ENCODE results near the gene PDE3A. TPM values are rescaled to one million over a fixed set of nuclear protein-coding genes. Genes with fewer than 3 reads are reported as not detected.

The PDE3A gene
- total RNA-seq, 4 donors from 2014 or later: 9.0 to 21.8 (median 10.9) TPM

GRCh38 chr12:20469300-20469699 is 101.0 kb downstream of the PDE3A start:
- TF ChIP-seq, protein P1, sequence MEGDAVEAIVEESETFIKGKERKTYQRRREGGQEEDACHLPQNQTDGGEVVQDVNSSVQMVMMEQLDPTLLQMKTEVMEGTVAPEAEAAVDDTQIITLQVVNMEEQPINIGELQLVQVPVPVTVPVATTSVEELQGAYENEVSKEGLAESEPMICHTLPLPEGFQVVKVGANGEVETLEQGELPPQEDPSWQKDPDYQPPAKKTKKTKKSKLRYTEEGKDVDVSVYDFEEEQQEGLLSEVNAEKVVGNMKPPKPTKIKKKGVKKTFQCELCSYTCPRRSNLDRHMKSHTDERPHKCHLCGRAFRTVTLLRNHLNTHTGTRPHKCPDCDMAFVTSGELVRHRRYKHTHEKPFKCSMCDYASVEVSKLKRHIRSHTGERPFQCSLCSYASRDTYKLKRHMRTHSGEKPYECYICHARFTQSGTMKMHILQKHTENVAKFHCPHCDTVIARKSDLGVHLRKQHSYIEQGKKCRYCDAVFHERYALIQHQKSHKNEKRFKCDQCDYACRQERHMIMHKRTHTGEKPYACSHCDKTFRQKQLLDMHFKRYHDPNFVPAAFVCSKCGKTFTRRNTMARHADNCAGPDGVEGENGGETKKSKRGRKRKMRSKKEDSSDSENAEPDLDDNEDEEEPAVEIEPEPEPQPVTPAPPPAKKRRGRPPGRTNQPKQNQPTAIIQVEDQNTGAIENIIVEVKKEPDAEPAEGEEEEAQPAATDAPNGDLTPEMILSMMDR (IDR thresholded peaks at IDR 0.05; ENCODE audit: low read depth): no peak

GRCh38 chr12:20469756-20470155 is 101.4 kb downstream of the PDE3A start:
- TF ChIP-seq, protein P1 (IDR thresholded peaks at IDR 0.05; ENCODE audit: low read depth): no peak

DNA sequence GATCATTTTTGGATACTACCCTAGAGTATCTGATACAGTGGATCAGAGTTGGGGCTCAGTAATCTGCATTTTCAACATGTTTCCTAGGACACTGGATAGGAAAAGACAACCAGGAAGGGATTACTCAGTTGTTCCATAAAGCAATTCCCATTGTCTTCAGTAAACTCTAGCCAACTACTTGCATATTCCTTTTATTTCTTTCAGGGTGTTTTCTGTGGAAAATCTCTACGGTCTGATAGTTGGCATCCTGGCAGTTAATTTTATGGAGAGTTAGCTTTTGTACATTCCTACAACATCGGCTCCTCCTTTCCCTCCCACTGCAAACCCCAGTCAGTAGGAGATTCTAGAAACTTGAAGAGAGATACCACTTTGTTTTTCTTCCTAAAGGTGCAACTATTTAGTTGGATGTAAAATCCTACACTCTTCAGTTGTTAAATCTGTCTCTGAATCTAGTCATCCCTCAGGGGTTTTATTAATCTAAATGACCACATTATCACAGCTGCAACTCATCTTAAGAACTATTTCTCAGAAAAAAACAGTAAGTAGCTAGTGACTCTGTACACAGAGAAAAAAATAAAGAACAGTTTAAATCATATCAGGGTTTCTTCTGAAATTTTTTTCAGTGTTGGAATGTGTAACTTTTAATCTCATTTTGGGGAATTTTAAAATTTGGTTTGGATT is 103.9 kb downstream of the PDE3A start:
- TF ChIP-seq, protein P1 (IDR thresholded peaks at IDR 0.05; ENCODE audit: low read depth): no peak

GRCh38 chr12:20473133-20473532 is 104.8 kb downstream of the PDE3A start:
- TF ChIP-seq, protein P1 (IDR thresholded peaks at IDR 0.05; ENCODE audit: low read depth): no peak

DNA sequence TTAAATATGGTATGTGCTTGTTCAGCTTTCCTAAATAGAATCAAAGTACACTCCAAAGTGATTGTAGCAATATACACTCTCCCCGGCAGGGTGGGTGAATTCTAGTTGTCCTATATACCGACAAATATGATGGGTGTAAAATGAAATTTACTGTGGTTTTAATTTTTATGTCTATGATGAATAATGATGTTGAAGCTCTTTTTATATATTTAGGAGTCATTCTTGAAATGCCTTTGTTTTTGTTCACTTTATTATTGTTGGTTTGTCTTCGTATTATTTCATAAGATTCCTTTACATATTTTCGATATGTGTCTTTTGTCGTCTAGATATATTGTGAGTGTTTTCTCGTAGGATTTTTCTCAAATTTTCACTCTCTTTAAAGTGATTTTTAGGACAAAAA is 105.7 kb downstream of the PDE3A start:
- TF ChIP-seq, protein P1 (IDR thresholded peaks at IDR 0.05; ENCODE audit: low read depth): no peak

- TF ChIP-seq, protein P1 (IDR thresholded peaks at IDR 0.05; ENCODE audit: low read depth): no peak
These were observed 106.1 kb downstream of the PDE3A start for GRCh38 chr12:20474443-20474842.

DNA sequence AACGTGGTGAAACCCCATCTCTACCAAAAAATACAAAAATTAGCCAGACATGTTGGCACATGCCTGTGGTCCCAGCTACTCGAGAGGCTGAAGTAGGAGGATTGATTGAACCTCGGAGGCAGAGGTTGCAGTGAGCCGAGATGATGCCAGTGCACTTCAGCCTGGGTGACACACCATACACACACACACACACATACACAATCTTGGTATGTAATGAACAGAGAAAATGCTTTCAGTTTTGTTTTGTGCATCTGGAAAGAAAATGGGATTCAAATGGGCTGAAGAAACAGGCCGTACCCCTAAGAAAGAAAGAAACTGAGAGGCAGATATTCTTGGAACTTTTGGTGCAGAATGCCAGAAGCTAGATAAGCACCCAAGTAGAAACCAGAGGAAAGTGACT is 107.2 kb downstream of the PDE3A start:
- TF ChIP-seq, protein P1 (IDR thresholded peaks at IDR 0.05; ENCODE audit: low read depth): no peak

Data from subcutaneous adipose tissue (tissue), 4 donors.